Smooth muscle cell (in vitro differentiated cells): ENCODE data around the gene PASK. TPM values are rescaled to one million over a fixed set of nuclear protein-coding genes. Genes with fewer than 3 reads are reported as not detected.

Source experiments
- DNase-seq: peaks from one replicate; lab custom pipeline; 2025; ENCODE audit not compliant: unreplicated experiment; lab: John Stamatoyannopoulos, UW
- H2AFZ ChIP-seq: fragments of 200-600 bp; sonication (generic); 2 replicates; pipeline ENCODE4 v1.6.0; 2016; ENCODE audit warnings: antibody characterized with exemption, low read depth, mild to moderate bottlenecking
- H3F3A ChIP-seq: fragments of 200-600 bp; sonication (generic); 2 replicates; pipeline ENCODE4 v1.6.0; 2017; ENCODE audit warnings: antibody characterized with exemption, low read depth
- H3K27ac ChIP-seq: fragments of 200-600 bp; sonication (generic); 2 replicates; pipeline ENCODE4 v1.5.1; 2016; ENCODE audit warnings: low read depth, mild to moderate bottlenecking
- H3K27me3 ChIP-seq: fragments of 200-600 bp; sonication (generic); 2 replicates; pipeline ENCODE4 v1.6.1; 2016; ENCODE audit warnings: low read depth, mild to moderate bottlenecking
- H3K36me3 ChIP-seq: fragments of 200-600 bp; sonication (generic); 2 replicates; pipeline ENCODE4 v1.5.1; 2016; ENCODE audit warnings: low read depth
- H3K4me1 ChIP-seq: fragments of 200-600 bp; sonication (generic); 2 replicates; pipeline ENCODE4 v1.5.1; 2016; ENCODE audit warnings: low read depth
- H3K4me2 ChIP-seq: fragments of 200-600 bp; sonication (generic); 2 replicates; pipeline ENCODE4 v1.6.0; 2016; ENCODE audit warnings: mild to moderate bottlenecking
- H3K4me3 ChIP-seq: fragments of 200-600 bp; sonication (generic); 2 replicates; pipeline ENCODE4 v1.5.1; 2016; ENCODE audit warnings: mild to moderate bottlenecking
- H3K79me2 ChIP-seq: fragments of 200-600 bp; sonication (generic); 2 replicates; pipeline ENCODE4 v1.6.0; 2016; ENCODE audit warnings: low read depth, mild to moderate bottlenecking
- H3K9ac ChIP-seq: fragments of 200-600 bp; sonication (generic); 2 replicates; pipeline ENCODE4 v1.6.0; 2016; ENCODE audit warnings: low read depth
- H3K9me3 ChIP-seq: fragments of 200-600 bp; sonication (generic); replicated peaks from 2 replicates; pipeline ENCODE4 v1.5.1; 2016; ENCODE audit warnings: low read depth
- H4K20me1 ChIP-seq: fragments of 200-600 bp; sonication (generic); 2 replicates; pipeline ENCODE4 v1.6.0; 2016; ENCODE audit warnings: low read depth
- WGBS: methylation state at CpG from one replicate; pipeline ENCODE4 v1.1.7; 2016; ENCODE audit warnings: low lambda C conversion rate; 5-methylcytosine and 5-hydroxymethylcytosine counted together
- polyA plus RNA-seq: library from polyadenylated mRNA; unstranded; fragments of >200 nt; fragmentation: Nextera tagmentation; extraction: Ambion mirVana; gene quantifications from 2 replicates; pipeline ENCODE4 v1.2.1, GENCODE V29; 2016
- total RNA-seq: library from RNA; depleted of rRNA; stranded (reverse); fragments of >200 nt; gene quantifications from 2 replicates; pipeline ENCODE4 v1.2.3, GENCODE V29; 2014
- TF ChIP-seq, protein P1 (sequence below): fragments of 200-600 bp; sonication (generic); IDR thresholded peaks from 2 replicates; pipeline ENCODE4 v1.5.1; 2017; ENCODE audit warnings: borderline replicate concordance, mild to moderate bottlenecking, antibody characterized with exemption; ENCODE audit not compliant: insufficient read depth, poor library complexity, severe bottlenecking

Gene PASK
- total and polyA plus RNA-seq, 2 experiments from 2014 or later, result 2.6 TPM

DNA sequence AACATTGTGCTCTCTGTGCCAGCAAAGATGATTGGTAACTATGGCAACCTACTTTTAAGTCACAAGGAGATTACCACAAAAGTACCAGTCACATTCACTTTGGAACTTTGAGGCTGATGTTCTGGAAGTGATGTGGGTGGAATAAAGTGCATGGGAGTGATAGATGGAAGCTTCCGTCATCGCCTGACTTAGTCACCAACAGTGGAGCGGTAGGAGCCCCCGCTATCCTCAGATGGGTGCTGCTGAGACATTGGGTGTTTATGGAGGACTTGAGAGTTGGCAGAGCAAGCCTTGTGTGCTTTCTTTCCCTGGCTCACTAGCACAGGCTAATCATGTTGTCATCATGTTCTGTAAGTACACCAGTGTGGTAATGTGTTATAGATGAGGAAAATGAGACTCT lies 5.6 kb upstream of the PASK start:
- H3K79me2 ChIP-seq, result peaks cover 13% of the 10 kb centered on the region
- H3F3A ChIP-seq, result no peaks in the 10 kb centered on the region
- no peak overlapping the region for H3K4me3 ChIP-seq
- no peaks in the 10 kb centered on the region for H3K27me3 ChIP-seq
- H2AFZ ChIP-seq, result no peak overlapping the region
- no peak for DNase-seq
- H4K20me1 ChIP-seq, result peaks cover 11% of the 10 kb centered on the region
- H3K36me3 ChIP-seq, result peaks cover 3% of the 10 kb centered on the region
- peaks cover 6% of the 10 kb centered on the region for H3K4me1 ChIP-seq
- no peaks in the 10 kb centered on the region for H3K9me3 ChIP-seq
- H3K27ac ChIP-seq, result no peak overlapping the region
- no peak overlapping the region for H3K4me2 ChIP-seq
- TF ChIP-seq, protein P1, sequence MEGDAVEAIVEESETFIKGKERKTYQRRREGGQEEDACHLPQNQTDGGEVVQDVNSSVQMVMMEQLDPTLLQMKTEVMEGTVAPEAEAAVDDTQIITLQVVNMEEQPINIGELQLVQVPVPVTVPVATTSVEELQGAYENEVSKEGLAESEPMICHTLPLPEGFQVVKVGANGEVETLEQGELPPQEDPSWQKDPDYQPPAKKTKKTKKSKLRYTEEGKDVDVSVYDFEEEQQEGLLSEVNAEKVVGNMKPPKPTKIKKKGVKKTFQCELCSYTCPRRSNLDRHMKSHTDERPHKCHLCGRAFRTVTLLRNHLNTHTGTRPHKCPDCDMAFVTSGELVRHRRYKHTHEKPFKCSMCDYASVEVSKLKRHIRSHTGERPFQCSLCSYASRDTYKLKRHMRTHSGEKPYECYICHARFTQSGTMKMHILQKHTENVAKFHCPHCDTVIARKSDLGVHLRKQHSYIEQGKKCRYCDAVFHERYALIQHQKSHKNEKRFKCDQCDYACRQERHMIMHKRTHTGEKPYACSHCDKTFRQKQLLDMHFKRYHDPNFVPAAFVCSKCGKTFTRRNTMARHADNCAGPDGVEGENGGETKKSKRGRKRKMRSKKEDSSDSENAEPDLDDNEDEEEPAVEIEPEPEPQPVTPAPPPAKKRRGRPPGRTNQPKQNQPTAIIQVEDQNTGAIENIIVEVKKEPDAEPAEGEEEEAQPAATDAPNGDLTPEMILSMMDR, result no peak
- WGBS, result 94% methylated on average over 4 of the region's 4 CpGs
- no peak overlapping the region for H3K9ac ChIP-seq

GRCh38 chr2:241153616-241154015 lies 4.3 kb upstream of the PASK start:
- Histone ChIP-seq H3K27ac (no peak overlapping the region), H3K27me3 (no peaks in the 10 kb centered on the region), H3K36me3 (peaks cover 3% of the 10 kb centered on the region), H3K4me3 (no peak overlapping the region), H3K4me1 (peaks cover 6% of the 10 kb centered on the region), H3K4me2 (no peak overlapping the region), H3K9ac (no peak overlapping the region), H4K20me1 (peaks cover 11% of the 10 kb centered on the region), H3K9me3 (no peaks in the 10 kb centered on the region), H2AFZ (no peak overlapping the region), H3K79me2 (peaks cover 13% of the 10 kb centered on the region), H3F3A (no peaks in the 10 kb centered on the region)
- TF ChIP-seq, protein P1, result no peak
- no peak for DNase-seq
- WGBS, result 88% methylated on average over 7 of the region's 7 CpGs

GRCh38 chr2:241151934-241152660 lies 2.8 kb upstream of the PASK start:
- no peak overlapping the region for H3K4me2 ChIP-seq

More at GRCh38 chr2:241151934-241152660, 2.8 kb upstream of the PASK start:
- Histone ChIP-seq H3K4me1 (peaks cover 6% of the 10 kb centered on the region), H3K27me3 (no peaks in the 10 kb centered on the region), H3K36me3 (peaks cover 3% of the 10 kb centered on the region), H3K79me2 (peaks cover 13% of the 10 kb centered on the region), H3F3A (no peaks in the 10 kb centered on the region), H2AFZ (no peak overlapping the region), H3K27ac (no peak overlapping the region), H3K9ac (no peak overlapping the region), H4K20me1 (peaks cover 11% of the 10 kb centered on the region), H3K9me3 (no peaks in the 10 kb centered on the region), H3K4me3 (no peak overlapping the region)
- 69% methylated on average over 8 of the region's 8 CpGs for WGBS
- TF ChIP-seq, protein P1, result no peak
- DNase-seq, result no peak
